Suprapubic skin (tissue), 3 donors: ENCODE results near the gene CLCNKA.

Source experiments
- EP300 ChIP-seq: sonication (generic); formaldehyde crosslinking; IDR thresholded peaks from one replicate; pipeline ENCODE4 v1.6.1; 2017; ENCODE audit warnings: antibody characterized with exemption
- POLR2A ChIP-seq, 2 donors: fragments of 450-650 bp; IDR thresholded peaks; one replicate each; pipeline ENCODE4 v1.6.1; 2017; ENCODE audit warnings: antibody characterized with exemption in 2 of 2, mild to moderate bottlenecking in 2 of 2, moderate library complexity in 2 of 2
- TF ChIP-seq, protein P1 (sequence below), 2 donors: fragments of 200-600 bp in 1 of 2; fragments of 450-650 bp in 1 of 2; sonication (generic) in 1 of 2; IDR thresholded peaks; one replicate each; pipeline ENCODE4 v1.5.1; 2016 to 2019; ENCODE audit warnings: antibody characterized with exemption in 2 of 2, mild to moderate bottlenecking in 1 of 2, moderate library complexity in 1 of 2

DNA sequence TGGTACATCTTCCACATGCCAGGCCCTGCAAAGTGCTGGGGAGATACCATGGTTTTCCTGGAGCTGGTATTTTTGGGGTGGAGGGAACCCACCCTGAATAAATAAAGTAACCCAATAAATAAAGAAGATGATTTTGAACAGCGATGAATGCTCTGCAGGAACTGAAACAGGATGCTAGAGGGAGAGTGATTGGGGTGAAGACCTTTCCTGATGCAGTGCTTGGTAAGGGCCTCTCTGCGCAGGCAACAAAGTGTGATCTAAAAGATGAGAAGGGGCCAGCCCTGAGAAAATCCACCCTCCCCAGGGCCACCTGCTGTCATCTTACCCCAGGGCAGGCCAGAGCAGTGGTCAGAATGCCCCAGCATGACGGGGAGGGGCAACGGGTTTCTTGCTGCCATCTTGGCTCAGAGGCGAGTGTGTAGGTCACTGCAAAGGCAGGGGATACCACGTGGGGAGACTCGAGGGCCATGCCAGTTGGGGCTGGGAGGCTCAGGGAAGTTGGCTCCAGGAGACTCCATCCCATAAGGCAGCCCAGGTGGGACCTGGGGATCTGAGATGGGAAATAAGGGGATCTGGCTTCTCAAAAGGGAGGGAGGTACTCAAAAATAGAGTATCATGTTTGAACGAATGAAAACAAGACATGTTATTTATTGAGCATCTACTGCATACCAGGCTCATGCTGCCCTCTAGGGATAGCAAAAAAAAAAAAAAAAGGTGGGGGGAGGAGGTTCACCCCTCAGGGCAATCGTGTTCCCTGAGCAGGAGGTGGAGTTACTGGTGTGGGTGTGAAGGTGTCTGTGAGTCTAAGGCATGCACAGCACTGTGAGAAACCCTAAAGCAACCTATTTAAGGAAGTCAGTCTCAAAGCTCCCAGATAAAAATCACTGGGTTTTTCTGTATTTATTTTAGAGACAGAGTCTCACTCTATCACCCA is 15.0 kb upstream of the CLCNKA start:
- TF ChIP-seq, protein P1, sequence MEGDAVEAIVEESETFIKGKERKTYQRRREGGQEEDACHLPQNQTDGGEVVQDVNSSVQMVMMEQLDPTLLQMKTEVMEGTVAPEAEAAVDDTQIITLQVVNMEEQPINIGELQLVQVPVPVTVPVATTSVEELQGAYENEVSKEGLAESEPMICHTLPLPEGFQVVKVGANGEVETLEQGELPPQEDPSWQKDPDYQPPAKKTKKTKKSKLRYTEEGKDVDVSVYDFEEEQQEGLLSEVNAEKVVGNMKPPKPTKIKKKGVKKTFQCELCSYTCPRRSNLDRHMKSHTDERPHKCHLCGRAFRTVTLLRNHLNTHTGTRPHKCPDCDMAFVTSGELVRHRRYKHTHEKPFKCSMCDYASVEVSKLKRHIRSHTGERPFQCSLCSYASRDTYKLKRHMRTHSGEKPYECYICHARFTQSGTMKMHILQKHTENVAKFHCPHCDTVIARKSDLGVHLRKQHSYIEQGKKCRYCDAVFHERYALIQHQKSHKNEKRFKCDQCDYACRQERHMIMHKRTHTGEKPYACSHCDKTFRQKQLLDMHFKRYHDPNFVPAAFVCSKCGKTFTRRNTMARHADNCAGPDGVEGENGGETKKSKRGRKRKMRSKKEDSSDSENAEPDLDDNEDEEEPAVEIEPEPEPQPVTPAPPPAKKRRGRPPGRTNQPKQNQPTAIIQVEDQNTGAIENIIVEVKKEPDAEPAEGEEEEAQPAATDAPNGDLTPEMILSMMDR (IDR thresholded peaks at IDR 0.05) = no peak
- TF ChIP-seq EP300 (no peak), POLR2A (IDR thresholded peaks at IDR 0.05) (no peak)
